HEK293T (cell line): Measurements from ENCODE around the gene IL17D.

Experiments
- FOXA1 ChIP-seq: fragments of 450-650 bp; IDR thresholded peaks from 2 replicates; pipeline ENCODE4 v1.6.1; 2016; ENCODE audit warnings: mild to moderate bottlenecking
- FOXM1 ChIP-seq: fragments of 450-650 bp; IDR thresholded peaks from 2 replicates; pipeline ENCODE4 v1.6.1; 2017; ENCODE audit warnings: mild to moderate bottlenecking, borderline replicate concordance
- HDGF ChIP-seq: fragments of 450-650 bp; IDR thresholded peaks from 2 replicates; pipeline ENCODE4 v1.6.1; 2017; ENCODE audit warnings: antibody characterized with exemption, borderline replicate concordance
- LEF1 ChIP-seq: fragments of 450-650 bp; IDR thresholded peaks from 2 replicates; pipeline ENCODE4 v1.6.1; 2017; ENCODE audit warnings: mild to moderate bottlenecking, borderline replicate concordance
- NFRKB ChIP-seq: fragments of 450-650 bp; IDR thresholded peaks from 2 replicates; pipeline ENCODE4 v1.6.1; 2016; ENCODE audit warnings: mild to moderate bottlenecking, moderate library complexity
- SP1 ChIP-seq: fragments of 450-650 bp; IDR thresholded peaks from 2 replicates; pipeline ENCODE4 v1.6.1; 2017
- SUZ12 ChIP-seq: fragments of 450-650 bp; IDR thresholded peaks from 2 replicates; pipeline ENCODE4 v1.6.1; 2016; ENCODE audit warnings: mild to moderate bottlenecking
- ZNF384 ChIP-seq: fragments of 450-650 bp; IDR thresholded peaks from 2 replicates; pipeline ENCODE4 v1.6.1; 2016

- TF ChIP-seq LEF1 = no peak
- TF ChIP-seq SUZ12 = no peak
- TF ChIP-seq SP1 = no peak
- no peak for TF ChIP-seq HDGF
- TF ChIP-seq ZNF384 = no peak
- no peak for TF ChIP-seq FOXA1
- no peak for TF ChIP-seq NFRKB
- TF ChIP-seq FOXM1 = no peak
These were observed 34.3 kb upstream of the IL17D start for GRCh38 chr13:20669162-20669561.
